ENCODE data around the gene FAM13C. TPM values are rescaled to one million over a fixed set of nuclear protein-coding genes. Genes with fewer than 3 reads are reported as not detected.

The FAM13C gene
- total and polyA plus RNA-seq, 2 of the 13 experiments (the other 11 are each of a cell fraction or from before 2014, with no cell fraction given), result 0.07 to 0.26 TPM

DNA sequence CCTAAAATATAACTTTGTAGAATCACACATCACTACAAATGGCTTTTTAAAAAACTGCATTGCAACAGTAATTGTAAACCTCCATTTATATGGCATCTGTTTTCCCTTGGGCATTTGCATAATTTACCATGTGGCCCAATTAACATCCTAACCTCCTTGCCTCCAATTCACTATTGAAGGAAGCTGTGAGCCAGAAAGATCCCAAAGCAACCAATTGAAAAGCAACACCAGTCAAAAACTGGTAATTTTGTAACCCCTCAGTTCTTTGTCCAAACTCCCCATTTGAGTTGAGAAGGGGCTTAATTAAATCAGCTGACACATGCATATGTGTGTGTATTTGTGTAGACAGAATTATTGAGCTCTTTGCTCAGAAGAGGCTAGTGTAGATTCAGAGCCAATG is 90.3 kb downstream of the FAM13C start:
- intact Hi-C loops (cut with micrococcal nuclease; ENCODE audit: unreplicated experiment), result no loop called here
- Histone ChIP-seq H3K4me2 (ENCODE audit: low read depth, low read length) (no peak overlapping the region), H4K20me1 (ENCODE audit: insufficient read depth, low read length) (no peaks in the 10 kb centered on the region), H3K4me3 (replicated peaks in 1 of 3; ENCODE audit: insufficient read depth in 1 of 3, low read depth in 2 of 3, low read length in 3 of 3) (no peak overlapping the region), H2AFZ (ENCODE audit: low read length) (no peak overlapping the region), H3K36me3 (replicated peaks in 1 of 2; ENCODE audit: control insufficient read depth in 1 of 2, insufficient read depth in 2 of 2, low read length in 2 of 2) (no peaks in the 10 kb centered on the region), H3K27me3 (ENCODE audit: control insufficient read depth in 1 of 2, insufficient read depth in 2 of 2, low read length in 2 of 2) (no peaks in the 10 kb centered on the region), H3K9ac (ENCODE audit: insufficient read depth, low read depth, low read length) (no peak overlapping the region), H3K4me1 (ENCODE audit: insufficient read depth, low read length) (no peaks in the 10 kb centered on the region), H3K9me3 (ENCODE audit: low read length) (no peaks in the 10 kb centered on the region), H3K27ac (ENCODE audit: extremely low read length, insufficient read depth, low read length) (no peak overlapping the region), H3K79me2 (ENCODE audit: insufficient read depth, low read length) (no peaks in the 10 kb centered on the region)
- POLR2A ChIA-PET, result no interaction called here
- no peak for FAIRE-seq
- ATAC-seq, result no peak
- TF ChIP-seq MAFK (conservative IDR thresholded peaks at IDR 0.05 in 1 of 2, IDR thresholded peaks at IDR 0.05 in 1 of 2; ENCODE audit: low read length in 2 of 2) (peak; percentile 3 to 27; a peak in 1 of 4 replicates), KMT2A (CRISPR knock-in tag; IDR thresholded peaks at IDR 0.05) (no peak), ZNF605 (CRISPR knock-in tag; IDR thresholded peaks at IDR 0.05) (no peak), ZNF547 (CRISPR knock-in tag; IDR thresholded peaks at IDR 0.05) (no peak), ZNF564 (CRISPR knock-in tag; IDR thresholded peaks at IDR 0.05) (no peak)
- TF ChIP-seq, protein P1, sequence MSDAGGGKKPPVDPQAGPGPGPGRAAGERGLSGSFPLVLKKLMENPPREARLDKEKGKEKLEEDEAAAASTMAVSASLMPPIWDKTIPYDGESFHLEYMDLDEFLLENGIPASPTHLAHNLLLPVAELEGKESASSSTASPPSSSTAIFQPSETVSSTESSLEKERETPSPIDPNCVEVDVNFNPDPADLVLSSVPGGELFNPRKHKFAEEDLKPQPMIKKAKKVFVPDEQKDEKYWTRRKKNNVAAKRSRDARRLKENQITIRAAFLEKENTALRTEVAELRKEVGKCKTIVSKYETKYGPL (CRISPR knock-in tag; IDR thresholded peaks at IDR 0.05), result no peak
- TF ChIP-seq, protein P2, sequence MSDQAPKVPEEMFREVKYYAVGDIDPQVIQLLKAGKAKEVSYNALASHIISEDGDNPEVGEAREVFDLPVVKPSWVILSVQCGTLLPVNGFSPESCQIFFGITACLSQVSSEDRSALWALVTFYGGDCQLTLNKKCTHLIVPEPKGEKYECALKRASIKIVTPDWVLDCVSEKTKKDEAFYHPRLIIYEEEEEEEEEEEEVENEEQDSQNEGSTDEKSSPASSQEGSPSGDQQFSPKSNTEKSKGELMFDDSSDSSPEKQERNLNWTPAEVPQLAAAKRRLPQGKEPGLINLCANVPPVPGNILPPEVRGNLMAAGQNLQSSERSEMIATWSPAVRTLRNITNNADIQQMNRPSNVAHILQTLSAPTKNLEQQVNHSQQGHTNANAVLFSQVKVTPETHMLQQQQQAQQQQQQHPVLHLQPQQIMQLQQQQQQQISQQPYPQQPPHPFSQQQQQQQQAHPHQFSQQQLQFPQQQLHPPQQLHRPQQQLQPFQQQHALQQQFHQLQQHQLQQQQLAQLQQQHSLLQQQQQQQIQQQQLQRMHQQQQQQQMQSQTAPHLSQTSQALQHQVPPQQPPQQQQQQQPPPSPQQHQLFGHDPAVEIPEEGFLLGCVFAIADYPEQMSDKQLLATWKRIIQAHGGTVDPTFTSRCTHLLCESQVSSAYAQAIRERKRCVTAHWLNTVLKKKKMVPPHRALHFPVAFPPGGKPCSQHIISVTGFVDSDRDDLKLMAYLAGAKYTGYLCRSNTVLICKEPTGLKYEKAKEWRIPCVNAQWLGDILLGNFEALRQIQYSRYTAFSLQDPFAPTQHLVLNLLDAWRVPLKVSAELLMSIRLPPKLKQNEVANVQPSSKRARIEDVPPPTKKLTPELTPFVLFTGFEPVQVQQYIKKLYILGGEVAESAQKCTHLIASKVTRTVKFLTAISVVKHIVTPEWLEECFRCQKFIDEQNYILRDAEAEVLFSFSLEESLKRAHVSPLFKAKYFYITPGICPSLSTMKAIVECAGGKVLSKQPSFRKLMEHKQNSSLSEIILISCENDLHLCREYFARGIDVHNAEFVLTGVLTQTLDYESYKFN (CRISPR knock-in tag; conservative IDR thresholded peaks at IDR 0.05), result no peak
- no peak for DNase-seq (ENCODE audit: low spot score)
- CTCF ChIA-PET (ENCODE audit: low intra/inter-chr PET ratio, low total read pairs), result no interaction called here
- BruUV-seq (replicated peaks), result no TSS peak
- in situ Hi-C loops (cut with HindIII; ENCODE audit: extremely low pct_ligation_motif_present, low pct_unique_long_range_greater_than_20kb), result no loop called here

Measured in HepG2 (cell line).